Glutamatergic neuron (in vitro differentiated cells): ENCODE measurements around the gene GHRH. TPM values are rescaled to one million over a fixed set of nuclear protein-coding genes. Genes with fewer than 3 reads are reported as not detected.

ENCODE experiments used
- DNase-seq: peaks from one replicate; pipeline ENCODE4 v3.0.0; 2022
- H3K27ac Mint-ChIP-seq: one replicate; pipeline ENCODE4 v1.8.0; 2020; ENCODE audit warnings: mild to moderate bottlenecking, mixed read lengths, inconsistent platforms; ENCODE audit not compliant: unreplicated experiment
- H3K27me3 Mint-ChIP-seq: one replicate; pipeline ENCODE4 v1.8.0; 2020; ENCODE audit warnings: mild to moderate bottlenecking, moderate library complexity, mixed read lengths, inconsistent platforms; ENCODE audit not compliant: unreplicated experiment
- H3K36me3 Mint-ChIP-seq: one replicate; pipeline ENCODE4 v1.8.0; 2020; ENCODE audit warnings: mild to moderate bottlenecking, mixed read lengths, inconsistent platforms; ENCODE audit not compliant: unreplicated experiment
- H3K4me1 Mint-ChIP-seq: one replicate; pipeline ENCODE4 v1.8.0; 2020; ENCODE audit warnings: mild to moderate bottlenecking, low read depth, mixed read lengths, inconsistent platforms; ENCODE audit not compliant: unreplicated experiment
- H3K4me3 Mint-ChIP-seq: one replicate; pipeline ENCODE4 v1.8.0; 2020; ENCODE audit warnings: mild to moderate bottlenecking, mixed read lengths, inconsistent platforms; ENCODE audit not compliant: unreplicated experiment
- H3K9me3 Mint-ChIP-seq: one replicate; pipeline ENCODE4 v1.8.0; 2020; ENCODE audit warnings: mild to moderate bottlenecking, moderate library complexity, mixed read lengths, inconsistent platforms; ENCODE audit not compliant: unreplicated experiment
- total RNA-seq: library from RNA; stranded (reverse); fragmentation: NEBNext Ultra II Directional; extraction: Animal tissue kit (Norgen Biotek cat#: 25700); gene quantifications from one replicate; pipeline ENCODE4 v1.2.1, GENCODE V29; 2021; ENCODE audit not compliant: unreplicated experiment
- TF ChIP-seq, protein P1 (sequence below): fragments of 200-600 bp; sonication (generic); IDR thresholded peaks from one replicate; pipeline ENCODE4 v1.5.0; 2021; ENCODE audit not compliant: partially characterized antibody, unreplicated experiment

Gene GHRH
- total RNA-seq, 1 donor from 2014 or later, result not detected

DNA sequence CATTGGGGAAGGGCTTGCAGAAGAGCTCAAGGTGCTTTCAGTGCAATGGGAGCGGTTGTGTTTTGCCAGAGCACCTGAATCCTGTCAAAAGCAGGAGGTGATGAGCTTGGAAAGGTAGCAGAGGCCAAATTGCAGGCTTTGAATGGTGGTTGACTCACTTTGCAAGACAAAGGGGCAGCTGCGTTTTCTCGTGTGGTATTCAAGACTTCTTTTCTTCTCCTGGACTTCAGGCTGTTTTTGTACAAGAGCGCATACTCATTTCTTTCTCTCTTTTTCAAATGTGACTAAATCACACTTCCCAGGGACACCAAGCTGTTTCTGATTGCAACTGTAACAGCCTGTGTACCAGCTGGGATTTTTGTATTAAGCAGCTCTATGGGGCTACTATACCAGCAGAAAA, 32.3 kb downstream of the GHRH start:
- H3K27me3 Mint-ChIP-seq, result peaks cover 3% of the 10 kb centered on the region
- TF ChIP-seq, protein P1, sequence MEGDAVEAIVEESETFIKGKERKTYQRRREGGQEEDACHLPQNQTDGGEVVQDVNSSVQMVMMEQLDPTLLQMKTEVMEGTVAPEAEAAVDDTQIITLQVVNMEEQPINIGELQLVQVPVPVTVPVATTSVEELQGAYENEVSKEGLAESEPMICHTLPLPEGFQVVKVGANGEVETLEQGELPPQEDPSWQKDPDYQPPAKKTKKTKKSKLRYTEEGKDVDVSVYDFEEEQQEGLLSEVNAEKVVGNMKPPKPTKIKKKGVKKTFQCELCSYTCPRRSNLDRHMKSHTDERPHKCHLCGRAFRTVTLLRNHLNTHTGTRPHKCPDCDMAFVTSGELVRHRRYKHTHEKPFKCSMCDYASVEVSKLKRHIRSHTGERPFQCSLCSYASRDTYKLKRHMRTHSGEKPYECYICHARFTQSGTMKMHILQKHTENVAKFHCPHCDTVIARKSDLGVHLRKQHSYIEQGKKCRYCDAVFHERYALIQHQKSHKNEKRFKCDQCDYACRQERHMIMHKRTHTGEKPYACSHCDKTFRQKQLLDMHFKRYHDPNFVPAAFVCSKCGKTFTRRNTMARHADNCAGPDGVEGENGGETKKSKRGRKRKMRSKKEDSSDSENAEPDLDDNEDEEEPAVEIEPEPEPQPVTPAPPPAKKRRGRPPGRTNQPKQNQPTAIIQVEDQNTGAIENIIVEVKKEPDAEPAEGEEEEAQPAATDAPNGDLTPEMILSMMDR, result no peak
- H3K4me3 Mint-ChIP-seq, result no peak overlapping the region
- DNase-seq, result no peak
- H3K27ac Mint-ChIP-seq, result no peak overlapping the region
- peaks cover 6% of the 10 kb centered on the region for H3K36me3 Mint-ChIP-seq
- H3K4me1 Mint-ChIP-seq, result peaks cover 5% of the 10 kb centered on the region
- peaks cover 1% of the 10 kb centered on the region for H3K9me3 Mint-ChIP-seq

DNA sequence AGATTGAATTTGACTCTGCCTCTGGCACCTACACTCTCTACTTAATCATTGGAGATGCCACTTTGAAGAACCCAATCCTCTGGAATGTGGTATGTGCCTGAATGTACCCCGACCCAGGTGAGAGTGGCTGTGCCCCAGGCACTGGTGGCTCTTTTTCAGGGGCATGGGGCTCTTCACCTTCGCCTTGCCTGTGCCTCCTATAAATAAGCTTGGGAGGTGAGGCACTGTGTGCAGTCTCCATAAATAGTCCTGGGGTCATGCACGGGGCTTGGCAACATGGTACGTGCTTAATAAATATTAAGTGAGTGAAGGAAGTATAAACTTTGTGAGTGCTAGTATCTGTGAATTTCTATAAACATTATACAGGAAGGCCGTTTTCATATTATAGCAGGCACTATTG, 33.0 kb downstream of the GHRH start:
- H3K4me1 Mint-ChIP-seq, result peaks cover 5% of the 10 kb centered on the region

DNA sequence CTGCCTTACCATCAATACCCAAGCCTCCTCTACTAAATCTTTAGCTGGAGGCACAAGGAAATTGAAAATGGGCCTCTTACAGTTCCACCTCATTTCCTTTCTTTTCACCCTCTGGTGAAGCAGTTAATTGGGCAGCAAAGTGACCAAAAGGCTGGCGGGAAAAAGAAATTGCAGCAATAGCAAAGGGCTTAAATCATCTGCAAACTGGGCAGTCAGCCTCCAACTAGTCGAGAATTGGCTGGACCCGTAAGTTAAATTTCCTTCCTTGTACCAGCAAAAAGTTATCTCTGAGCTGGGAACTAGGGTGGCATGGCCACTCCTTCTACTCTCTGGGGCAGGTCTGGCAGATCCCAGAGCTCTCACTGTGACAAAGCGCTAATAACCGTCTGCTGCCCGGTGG, 33.5 kb downstream of the GHRH start:
- H3K27ac Mint-ChIP-seq, result no peak overlapping the region
- H3K4me1 Mint-ChIP-seq, result peaks cover 5% of the 10 kb centered on the region
- TF ChIP-seq, protein P1, result no peak
- DNase-seq, result no peak
- no peak overlapping the region for H3K4me3 Mint-ChIP-seq
- H3K27me3 Mint-ChIP-seq, result peaks cover 3% of the 10 kb centered on the region
- H3K36me3 Mint-ChIP-seq, result peaks cover 6% of the 10 kb centered on the region
- peaks cover 1% of the 10 kb centered on the region for H3K9me3 Mint-ChIP-seq

More for the DNA sequence above, 33.0 kb downstream of the GHRH start:
- H3K27ac Mint-ChIP-seq, result no peak overlapping the region
- H3K4me3 Mint-ChIP-seq, result no peak overlapping the region
- TF ChIP-seq, protein P1, result no peak
- peaks cover 1% of the 10 kb centered on the region for H3K9me3 Mint-ChIP-seq
- no peak for DNase-seq
- peaks cover 3% of the 10 kb centered on the region for H3K27me3 Mint-ChIP-seq
- peaks cover 6% of the 10 kb centered on the region for H3K36me3 Mint-ChIP-seq

DNA sequence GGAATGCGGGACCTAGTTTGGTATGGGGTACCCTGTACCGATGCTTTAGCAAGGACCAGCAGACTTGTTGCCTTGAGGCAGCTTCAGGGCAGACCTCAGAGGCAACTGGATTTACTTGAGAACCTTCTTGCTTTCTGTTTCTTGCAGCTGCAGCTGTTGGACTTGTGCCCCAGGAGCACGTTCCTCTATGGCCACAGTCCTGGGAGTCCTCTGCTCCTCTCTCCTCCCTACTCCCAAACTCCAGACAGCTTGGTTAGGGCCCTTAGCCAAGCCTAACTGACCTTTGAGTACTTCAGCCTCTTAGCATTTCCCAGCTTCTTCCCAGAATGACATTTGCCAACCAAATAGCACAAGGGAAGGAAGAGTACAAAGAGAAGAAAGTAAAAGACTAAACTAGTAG, 34.7 kb downstream of the GHRH start:
- TF ChIP-seq, protein P1, result no peak
- no peak overlapping the region for H3K27ac Mint-ChIP-seq
- peaks cover 3% of the 10 kb centered on the region for H3K27me3 Mint-ChIP-seq
- no peak overlapping the region for H3K4me3 Mint-ChIP-seq
- peaks cover 1% of the 10 kb centered on the region for H3K9me3 Mint-ChIP-seq
- no peak for DNase-seq
- peaks cover 5% of the 10 kb centered on the region for H3K4me1 Mint-ChIP-seq
- peaks cover 6% of the 10 kb centered on the region for H3K36me3 Mint-ChIP-seq

DNA sequence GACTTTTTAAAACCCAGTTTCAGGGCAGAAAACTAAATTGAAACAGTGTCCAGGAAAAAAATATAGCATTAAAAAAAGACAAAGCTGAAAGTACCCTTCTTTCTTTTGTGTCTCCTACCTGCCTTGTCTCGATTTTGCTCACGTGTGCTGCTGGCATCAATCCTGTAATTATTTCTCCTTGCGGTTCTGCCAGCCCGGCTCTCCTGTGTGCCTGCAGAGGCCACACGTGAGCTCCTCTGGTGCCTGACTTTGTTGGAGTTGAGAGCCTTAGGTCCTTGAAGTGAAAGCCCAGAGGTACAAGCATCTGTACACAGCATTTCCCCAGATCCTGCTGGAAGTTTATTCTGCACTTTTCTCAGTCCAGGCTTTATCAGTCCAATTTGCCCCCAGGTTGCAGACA, 36.5 kb downstream of the GHRH start:
- DNase-seq, result no peak
- H3K36me3 Mint-ChIP-seq, result peaks cover 6% of the 10 kb centered on the region
- H3K27ac Mint-ChIP-seq, result no peak overlapping the region
- H3K4me3 Mint-ChIP-seq, result no peak overlapping the region
- peaks cover 1% of the 10 kb centered on the region for H3K9me3 Mint-ChIP-seq
- peaks cover 10% of the 10 kb centered on the region for H3K4me1 Mint-ChIP-seq
- H3K27me3 Mint-ChIP-seq, result peaks cover 3% of the 10 kb centered on the region
- TF ChIP-seq, protein P1, result no peak
